GM19025 (cell line): ENCODE results near the gene HOXC5.

Experiments used
- ATAC-seq: cut with Tn5 transposase; IDR thresholded peaks from one replicate; pipeline ENCODE4 v1.9.1; 2021; ENCODE audit warnings: mild to moderate bottlenecking, low read depth, moderate library complexity; ENCODE audit not compliant: unreplicated experiment

The HOXC5 gene

DNA sequence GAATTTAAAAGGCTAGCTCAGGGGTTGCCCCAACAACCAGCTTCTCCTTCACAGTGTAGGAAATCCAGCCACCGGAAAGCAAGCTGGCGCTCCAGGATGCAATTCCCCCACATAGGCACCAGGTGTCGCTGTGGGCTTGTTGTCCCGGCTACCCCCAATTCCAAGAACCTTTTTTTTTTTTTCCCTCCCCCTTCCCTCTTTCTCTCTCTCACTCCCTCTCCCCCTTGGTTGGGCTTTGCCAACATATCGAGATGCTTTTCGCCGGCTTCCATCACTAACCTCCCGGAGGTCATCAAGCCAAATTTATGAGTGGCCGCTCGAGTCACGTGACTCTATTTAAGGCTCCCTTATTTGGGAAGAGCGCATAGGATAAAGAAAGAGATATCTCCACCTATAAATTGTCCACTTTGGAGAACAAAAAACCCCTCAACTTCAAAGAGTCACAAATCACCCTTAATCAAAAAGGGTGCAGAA is at the start of gene HOXC5:
HOXC5 (plus strand) TSS at position 424 of the 474 bp plus-strand sequence. CDS start 73 bp downstream, outside the sequence.
- ATAC-seq: no peak

GRCh38 chr12:53983568-53983949 is 49.3 kb upstream of the HOXC5 start:
- ATAC-seq: no peak

GRCh38 chr12:53983950-53984572 is 48.8 kb upstream of the HOXC5 start:
- ATAC-seq: no peak

GRCh38 chr12:53984901-53985691 is 47.8 kb upstream of the HOXC5 start, which contains the start of gene HOXC10:
HOXC10 (plus strand) TSS chr12:53985146; CDS start chr12:53985260, 114 bp downstream.
- peak; percentile 61 for ATAC-seq

DNA sequence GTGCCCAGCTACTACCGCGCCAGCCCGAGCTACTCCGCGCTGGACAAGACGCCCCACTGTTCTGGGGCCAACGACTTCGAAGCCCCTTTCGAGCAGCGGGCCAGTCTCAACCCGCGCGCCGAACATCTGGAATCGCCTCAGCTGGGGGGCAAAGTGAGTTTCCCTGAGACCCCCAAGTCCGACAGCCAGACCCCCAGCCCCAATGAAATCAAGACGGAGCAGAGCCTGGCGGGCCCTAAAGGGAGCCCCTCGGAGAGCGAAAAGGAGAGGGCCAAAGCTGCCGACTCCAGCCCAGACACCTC is 47.2 kb upstream of the HOXC5 start:
- ATAC-seq: no peak

DNA sequence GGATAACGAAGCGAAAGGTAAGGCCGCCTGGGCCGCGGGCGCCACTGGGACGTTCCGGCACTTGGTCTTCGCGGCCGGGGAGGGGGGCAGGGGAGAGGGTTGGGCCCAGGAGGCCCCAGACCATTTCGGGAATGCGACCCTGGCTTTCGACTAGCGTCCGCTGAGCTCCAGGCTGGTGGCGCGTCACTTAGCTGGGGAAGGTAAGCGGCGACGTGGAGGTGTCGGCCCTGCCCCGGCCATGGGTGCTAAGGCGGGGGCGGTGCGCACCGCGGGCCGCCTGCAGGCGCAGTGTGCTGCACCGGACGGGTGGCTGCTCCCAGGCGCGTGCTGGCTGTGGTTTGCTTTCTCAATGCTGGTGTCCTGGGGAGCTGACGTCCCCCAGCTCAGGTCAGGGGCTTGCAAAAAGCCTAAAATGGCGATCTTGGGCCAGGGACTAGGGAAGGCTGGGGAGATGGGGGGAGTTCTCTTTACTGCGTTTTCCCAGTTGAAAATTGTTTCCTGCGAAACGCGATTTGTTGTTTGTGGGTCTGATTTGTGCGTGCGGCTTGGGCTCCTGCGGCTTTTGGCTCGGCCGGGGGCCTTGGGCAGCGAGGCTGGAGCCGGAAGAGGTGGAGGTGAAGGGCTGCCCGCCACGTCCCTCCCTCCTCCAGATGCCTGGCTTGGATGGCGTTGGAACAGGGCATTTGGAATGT is 46.7 kb upstream of the HOXC5 start:
- no peak for ATAC-seq

GRCh38 chr12:53986686-53987483 is 46.0 kb upstream of the HOXC5 start:
- ATAC-seq: no peak

- no peak for ATAC-seq
Observed at GRCh38 chr12:53987787-53988230, 45.0 kb upstream of the HOXC5 start.

GRCh38 chr12:53988541-53989226 is 44.2 kb upstream of the HOXC5 start:
- ATAC-seq: no peak

DNA sequence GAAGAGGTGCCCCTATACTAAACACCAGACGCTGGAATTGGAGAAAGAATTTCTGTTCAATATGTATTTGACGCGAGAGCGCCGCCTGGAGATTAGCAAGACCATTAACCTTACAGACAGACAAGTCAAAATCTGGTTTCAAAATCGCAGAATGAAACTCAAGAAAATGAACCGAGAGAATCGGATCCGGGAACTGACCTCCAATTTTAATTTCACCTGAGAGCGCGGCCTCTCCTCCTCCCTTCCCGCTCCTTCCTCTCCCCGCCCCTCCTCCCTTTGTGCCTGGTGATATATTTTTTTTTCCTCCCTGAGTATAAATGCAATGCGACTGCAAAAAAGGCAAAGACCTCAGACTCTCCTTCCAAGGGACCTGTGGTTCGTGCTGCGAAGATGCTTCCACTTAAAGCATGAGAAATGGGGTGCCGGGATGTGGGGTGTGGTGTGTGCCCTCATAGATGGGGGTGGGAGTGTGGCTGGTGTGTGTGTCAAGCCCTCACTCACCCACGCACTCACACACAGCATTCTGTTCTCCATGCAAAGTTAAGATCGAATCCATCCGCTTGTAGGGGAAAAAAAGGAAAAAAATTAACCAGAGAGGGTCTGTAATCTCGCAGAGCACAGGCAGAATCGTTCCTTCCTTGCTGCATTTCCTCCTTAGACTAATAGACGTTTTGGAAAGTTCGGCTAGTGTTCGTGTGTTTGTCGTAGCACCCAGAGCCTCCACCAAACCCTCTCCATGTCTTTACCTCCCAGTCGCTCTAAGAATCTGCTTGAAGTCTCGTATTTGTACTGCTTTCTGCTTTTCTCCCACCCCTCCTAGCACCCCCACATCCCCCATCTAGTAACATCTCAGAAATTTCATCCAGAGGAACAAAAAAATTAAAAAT is 43.4 kb upstream of the HOXC5 start:
- ATAC-seq: no peak

- no peak for ATAC-seq
Observed at GRCh38 chr12:53990311-53991076, 42.4 kb upstream of the HOXC5 start.

DNA sequence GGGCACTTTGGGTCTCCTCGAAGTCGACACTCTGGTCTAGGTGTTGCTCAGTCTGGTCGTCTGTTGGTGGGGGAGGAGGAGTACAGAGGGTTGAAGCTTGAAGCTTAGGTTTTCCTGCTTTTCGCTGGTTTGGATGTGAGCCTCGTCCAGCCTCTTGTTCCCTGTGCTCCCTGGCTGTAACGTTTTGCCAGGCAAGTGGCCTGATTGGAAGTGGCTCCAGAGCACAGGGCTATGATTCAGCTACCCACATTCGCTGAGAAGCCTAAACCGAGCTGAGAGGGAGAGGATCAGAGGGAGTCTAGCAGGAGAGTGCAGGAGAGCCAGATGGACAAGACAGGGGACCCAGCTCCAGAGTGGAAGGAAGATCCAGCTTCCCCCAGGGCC is 41.8 kb upstream of the HOXC5 start:
- no peak for ATAC-seq

DNA sequence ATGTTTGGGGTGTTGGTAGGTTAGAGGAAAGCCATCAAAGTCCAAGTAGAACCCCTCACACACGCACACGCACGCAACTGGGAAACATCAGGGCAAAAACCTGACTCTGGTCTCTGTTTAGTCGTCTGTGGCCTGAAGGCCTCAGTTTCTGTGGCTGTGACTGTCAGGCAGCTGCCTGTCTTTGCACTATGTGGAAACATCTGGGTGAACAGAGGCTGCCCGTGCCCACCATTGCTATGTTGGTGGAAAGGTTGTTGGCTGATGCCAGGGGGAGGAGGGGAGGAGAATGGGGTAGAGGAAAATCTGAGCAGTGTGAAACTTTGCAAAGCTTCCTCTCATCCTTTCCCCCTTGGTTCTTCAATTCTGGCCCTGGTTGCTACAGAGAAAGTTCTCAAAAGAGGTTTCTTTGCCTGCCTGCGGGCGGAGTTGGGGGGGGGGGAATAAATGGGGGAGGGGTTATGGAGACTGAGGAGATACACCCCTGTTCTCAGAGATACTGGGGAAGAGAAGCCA is 40.4 kb upstream of the HOXC5 start:
- ATAC-seq: no peak

DNA sequence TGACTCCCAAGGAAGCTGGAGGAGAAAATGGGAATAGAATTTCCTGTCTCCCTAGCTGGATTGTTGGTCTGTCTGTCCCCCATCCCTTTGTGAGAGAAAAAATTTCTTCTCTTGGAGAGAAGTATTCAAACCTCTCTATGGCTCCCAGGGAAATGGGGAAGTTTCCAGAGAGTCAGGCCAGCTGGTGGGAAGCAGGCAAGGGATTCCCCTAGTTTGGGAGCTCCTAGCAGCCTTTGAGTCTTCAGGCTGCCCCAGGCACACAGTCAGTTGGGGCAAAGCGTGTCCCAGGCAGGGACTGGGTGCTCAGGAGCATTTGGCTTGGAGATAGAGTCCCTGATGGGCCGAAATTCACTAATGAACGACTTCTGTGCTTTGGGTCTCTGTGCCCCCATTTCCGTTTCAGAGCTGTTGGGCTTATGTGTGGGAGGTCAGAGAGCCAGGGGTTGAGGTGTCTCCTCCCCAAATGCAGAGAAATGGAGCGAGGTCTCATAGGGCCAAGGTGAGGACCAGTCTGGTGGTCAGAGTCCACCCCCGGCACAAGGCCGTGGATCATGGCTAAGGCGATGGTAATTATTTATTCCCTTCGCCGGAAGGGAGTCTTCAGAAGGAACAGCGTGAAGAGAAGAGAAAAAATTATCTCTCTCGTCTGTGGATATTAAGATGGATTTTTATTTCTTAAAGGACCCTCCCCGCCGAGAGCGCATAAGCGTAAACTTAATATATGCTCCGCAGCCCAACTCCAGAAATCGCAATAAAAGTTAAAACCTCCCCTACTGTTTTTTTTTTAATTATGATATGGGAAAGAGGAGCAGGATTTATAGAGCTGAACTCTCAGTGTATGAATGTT is 39.5 kb upstream of the HOXC5 start:
- ATAC-seq: no peak

- no peak for ATAC-seq
Observed at GRCh38 chr12:53994009-53994263, 38.9 kb upstream of the HOXC5 start.

DNA sequence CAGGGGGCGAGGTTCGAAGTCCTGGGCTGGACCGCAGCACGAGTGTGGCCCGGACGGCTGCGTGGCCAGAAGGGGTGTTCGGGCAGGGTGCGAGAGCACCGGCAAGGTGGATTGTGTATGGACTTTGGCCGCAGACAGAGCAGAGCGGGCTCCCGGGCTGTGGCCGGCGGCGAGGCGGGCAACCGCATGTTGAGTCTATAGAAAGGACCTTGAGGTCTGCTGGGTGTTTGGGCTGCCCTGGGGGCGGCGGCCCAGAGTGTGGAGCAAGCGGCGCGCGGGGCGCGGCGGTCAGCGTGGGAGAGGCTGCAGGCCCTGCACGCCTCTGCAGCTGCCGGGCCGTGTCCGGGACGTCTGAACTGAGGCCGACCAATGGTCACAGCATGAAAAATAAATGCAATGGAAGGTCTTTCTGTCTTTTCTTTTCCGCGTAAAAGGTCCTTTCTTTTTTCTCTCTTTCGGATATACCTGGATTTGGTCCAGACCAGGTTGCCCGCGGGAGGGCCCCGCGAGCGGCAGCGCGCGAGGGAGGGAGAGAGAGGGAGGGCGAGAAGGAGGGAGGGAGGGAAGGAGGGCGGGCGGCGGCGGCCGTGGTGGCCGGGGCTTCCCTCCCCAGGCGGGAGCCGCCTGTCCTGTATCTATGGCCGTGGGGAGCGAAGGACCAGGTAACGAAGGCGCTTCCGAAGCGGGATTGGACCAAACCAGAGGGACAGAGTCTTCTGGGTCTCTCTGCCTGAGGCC is 38.4 kb upstream of the HOXC5 start:
- ATAC-seq: no peak

- no peak for ATAC-seq
Observed at GRCh38 chr12:53995002-53995377, 37.9 kb upstream of the HOXC5 start.
